Heart left ventricle (tissue), 13 donors: ENCODE measurements around the gene PKNOX2.

Experiments used
- POLR2A ChIP-seq, 2 donors: fragments of 450-650 bp; IDR thresholded peaks; one replicate each; pipeline ENCODE4 v1.6.1; 2017; ENCODE audit warnings: antibody characterized with exemption in 2 of 2, mild to moderate bottlenecking in 2 of 2, moderate library complexity in 2 of 2
- TF ChIP-seq, protein P1 (sequence below), 12 donors: fragments of 200-600 bp; sonication (generic) in 4 of 12; IDR thresholded peaks; one replicate each; pipeline versions ENCODE4 v1.5.0 to v1.8.0; 2018 to 2022; ENCODE audit warnings: antibody characterized with exemption in 12 of 12, mild to moderate bottlenecking in 5 of 12
- donor health status: ischemic (EF 13 %, LVEDD 7.1; RV severe dilation, severe dysfunction).
- donor health status: DM: no; HTN: yes; CAD: no.
- donor health status: DM: no; HTN: no; CAD: no.
- donor health status: ischemic (EF 25% LVEDD 6.9; RV normal size, moderate dysfunction).
- donor health status: ischemic (EF 25% LVEDD 5.7; RV mildly dilated, moderate dysfunction).
- donor health status: ischemic (EF 35%, LVEDD 5.7; RV mildly dilated, moderate dysfunction).
- donor health status: nonischemic (EF 11% LVEDD 7.7; RV severe dilation, severe dysfunction).
- donor health status: DM: yes; HTN: yes; CAD: no.
- donor health status: PGD.
- donor health status: ischemic (EF 29% LVEDD 5.4; RV normal size, mild dysfunction).
- donor health status: nonischemic (EF 23%, LVEDD 6.1; RV moderate dilation, normal function).

DNA sequence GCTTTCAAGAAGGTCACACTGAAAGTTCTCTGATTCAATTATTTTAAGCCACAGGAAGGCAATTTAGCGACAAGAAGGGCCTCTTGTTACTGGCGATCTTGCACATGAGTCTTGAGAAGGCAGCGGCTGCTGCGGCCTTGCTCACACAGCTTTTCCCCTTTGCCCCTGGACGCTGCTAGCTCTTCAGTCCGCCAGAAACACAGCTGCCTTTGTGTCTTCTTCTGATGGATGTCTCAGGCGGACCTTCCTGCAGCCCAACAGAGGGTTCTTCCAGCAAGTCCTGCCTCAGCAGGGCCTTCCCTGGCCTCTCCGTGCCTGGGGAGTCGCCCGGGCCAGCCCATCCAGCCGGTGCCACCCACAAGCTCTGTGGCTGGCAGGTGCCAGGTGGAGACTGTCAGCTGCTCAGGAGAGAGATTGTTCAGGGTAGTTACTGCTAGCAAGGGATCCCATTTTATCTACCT is 59.4 kb downstream of the PKNOX2 start:
- TF ChIP-seq, protein P1, sequence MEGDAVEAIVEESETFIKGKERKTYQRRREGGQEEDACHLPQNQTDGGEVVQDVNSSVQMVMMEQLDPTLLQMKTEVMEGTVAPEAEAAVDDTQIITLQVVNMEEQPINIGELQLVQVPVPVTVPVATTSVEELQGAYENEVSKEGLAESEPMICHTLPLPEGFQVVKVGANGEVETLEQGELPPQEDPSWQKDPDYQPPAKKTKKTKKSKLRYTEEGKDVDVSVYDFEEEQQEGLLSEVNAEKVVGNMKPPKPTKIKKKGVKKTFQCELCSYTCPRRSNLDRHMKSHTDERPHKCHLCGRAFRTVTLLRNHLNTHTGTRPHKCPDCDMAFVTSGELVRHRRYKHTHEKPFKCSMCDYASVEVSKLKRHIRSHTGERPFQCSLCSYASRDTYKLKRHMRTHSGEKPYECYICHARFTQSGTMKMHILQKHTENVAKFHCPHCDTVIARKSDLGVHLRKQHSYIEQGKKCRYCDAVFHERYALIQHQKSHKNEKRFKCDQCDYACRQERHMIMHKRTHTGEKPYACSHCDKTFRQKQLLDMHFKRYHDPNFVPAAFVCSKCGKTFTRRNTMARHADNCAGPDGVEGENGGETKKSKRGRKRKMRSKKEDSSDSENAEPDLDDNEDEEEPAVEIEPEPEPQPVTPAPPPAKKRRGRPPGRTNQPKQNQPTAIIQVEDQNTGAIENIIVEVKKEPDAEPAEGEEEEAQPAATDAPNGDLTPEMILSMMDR (IDR thresholded peaks at IDR 0.05) = no peak
- no peak for TF ChIP-seq POLR2A (IDR thresholded peaks at IDR 0.05)
